Hematopoietic multipotent progenitor cell treated with erythropoietin and hydrocortisone succinate and interleukin-3 and kit ligand, for 6 days (in vitro differentiated cells): Measurements from ENCODE around the gene NEUROD6.

ENCODE experiments used
- DNase-seq: peaks from one replicate; pipeline ENCODE4 v3.0.0-alpha.2; 2015

The NEUROD6 gene

DNA sequence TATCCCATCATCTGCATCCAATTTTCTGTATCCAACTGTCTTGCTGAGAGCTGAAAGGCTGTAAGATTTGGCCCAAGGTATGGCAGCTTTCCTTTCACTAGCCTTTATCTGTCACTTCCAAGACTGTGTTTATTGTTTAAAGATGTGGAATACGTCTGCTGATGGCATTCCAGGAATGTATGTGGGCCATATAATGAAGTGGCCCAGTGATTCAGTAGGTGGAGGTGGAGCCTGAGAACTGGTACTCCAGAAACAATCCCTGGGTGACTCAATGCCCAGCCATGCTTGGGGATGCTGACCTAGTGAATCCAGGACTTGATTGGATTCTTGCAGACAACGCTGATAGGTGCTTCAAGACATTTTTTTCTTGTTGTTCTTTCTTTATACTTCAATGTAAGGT, 13.5 kb downstream of the NEUROD6 start:
- no peak for DNase-seq

DNA sequence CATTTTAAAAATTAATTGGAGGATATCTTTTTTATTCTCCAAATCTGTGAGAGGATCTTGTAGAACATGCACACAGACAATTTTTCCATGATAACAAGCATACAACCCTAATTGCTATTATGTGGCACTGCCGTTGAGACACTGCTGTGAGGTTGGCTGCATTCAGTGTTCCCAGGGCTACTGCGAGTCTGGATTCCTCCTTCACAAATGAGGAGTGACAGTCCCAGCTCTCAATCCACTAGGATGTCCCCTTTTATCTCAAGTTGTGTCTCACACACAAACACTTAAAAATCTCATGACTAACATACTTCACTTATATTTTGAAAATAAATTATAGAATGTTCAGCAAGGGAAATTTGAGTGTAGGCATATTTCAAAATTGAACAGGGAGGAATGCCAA, 14.1 kb downstream of the NEUROD6 start:
- no peak for DNase-seq

DNA sequence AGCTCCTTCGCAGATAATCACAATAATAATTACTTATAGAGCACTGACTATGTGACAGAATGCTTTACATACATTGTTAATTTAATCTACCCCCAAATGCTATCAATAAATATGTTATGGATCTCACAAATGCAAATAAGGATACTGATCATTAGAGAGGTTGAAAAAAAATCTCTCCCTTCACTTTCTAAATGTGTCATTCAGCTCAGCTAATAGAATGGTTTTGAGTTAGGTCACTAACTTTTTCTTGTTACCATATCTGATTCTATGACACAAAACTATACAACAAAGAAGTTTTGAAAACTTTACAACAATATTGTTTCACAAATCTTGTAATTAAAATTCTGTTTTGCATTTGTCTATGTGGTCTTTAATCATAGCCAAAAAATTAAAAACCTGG, 17.4 kb downstream of the NEUROD6 start:
- DNase-seq: no peak

DNA sequence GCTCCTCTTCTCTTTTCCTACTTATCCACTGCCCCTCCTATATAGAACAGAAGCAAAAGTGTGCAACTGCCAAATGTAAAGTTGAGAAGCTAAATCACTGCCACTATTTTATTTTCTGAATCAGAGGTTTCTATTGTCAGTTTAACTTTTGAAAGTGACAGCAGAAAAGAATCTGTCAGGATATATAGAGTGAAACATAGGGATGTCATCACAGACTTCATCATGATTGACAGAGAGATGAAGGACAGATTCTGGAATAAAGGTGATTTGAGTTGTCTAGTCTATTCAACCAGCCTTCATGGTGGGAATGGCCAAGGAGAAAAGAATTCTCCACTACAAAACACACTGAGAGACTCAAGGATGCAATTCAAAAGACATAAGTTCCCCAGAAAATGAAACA, 19.9 kb downstream of the NEUROD6 start:
- no peak for DNase-seq

DNA sequence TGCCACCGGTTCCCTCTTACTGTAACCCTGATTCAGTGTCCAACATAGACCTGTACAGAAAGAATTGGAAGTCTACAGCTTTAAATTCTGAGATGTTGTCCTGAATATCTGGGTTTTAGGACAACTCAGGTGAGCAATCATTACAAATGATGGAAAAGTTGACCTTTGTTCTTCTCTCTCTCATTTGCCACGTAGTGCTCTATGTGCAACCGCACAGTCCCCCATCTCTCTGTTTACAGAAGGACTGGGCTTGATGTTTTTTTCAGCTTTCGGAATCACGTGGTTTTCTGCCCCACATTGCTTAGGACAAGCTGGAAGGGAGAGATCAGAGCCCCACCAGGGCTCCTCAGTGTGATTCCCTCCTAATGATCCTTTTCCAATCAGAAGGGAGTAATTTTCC, 22.2 kb downstream of the NEUROD6 start:
- DNase-seq: no peak

DNA sequence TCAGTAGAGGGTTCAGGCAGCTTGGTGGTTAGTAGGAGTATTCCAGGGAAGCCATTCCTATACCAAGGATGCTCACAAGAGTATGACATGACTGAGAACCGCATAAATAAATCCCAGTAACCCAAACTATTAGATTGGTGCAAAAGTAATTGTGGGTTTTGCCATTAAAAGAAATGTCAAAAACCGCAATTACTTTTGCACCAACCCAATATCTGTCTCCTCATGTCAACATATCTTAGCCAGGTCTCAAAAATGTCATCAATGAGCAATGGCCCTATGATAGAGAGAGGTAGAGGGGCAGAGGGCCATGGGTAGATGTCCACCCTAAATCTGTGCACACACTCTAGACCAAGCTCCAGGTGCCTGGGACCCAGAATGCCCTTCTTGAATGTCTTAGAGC, 23.6 kb downstream of the NEUROD6 start:
- no peak for DNase-seq

DNA sequence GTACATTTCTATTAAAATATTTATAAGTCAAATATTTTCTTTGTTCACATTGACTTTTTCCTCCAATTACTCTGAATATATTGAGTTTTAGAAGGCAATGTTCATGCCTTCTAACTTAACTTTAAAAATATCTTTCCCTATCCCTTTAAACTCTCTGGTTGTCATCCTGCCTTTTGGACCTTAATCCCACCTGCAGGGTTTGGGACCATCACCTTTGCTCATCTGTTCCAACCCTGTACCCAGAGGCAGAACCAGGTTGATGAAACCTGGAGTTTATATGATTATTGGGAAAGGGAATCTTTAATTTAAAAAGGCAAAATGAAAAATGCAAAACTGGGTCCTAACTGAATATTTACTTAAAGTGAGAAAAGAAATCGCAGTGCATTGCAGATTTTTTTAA, 24.8 kb downstream of the NEUROD6 start:
- no peak for DNase-seq

DNA sequence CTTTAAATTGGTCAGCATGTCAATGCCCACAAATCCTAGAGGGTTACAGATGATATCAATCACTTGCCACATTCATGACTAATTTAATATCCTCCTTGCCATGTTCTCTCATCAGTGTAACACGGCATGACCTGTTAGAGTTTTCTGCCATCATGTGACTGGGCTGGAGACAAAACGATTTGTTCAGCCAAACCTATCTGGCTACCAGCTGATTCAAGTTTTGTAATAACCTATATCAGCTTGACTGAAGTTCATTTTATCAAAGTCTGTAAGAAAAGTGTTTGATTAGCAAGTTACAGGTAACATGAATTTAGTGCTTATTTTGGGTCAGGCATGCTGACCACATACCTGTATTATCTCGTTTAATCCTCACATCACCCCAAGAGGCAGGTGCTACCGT, 25.7 kb downstream of the NEUROD6 start:
- no peak for DNase-seq

DNA sequence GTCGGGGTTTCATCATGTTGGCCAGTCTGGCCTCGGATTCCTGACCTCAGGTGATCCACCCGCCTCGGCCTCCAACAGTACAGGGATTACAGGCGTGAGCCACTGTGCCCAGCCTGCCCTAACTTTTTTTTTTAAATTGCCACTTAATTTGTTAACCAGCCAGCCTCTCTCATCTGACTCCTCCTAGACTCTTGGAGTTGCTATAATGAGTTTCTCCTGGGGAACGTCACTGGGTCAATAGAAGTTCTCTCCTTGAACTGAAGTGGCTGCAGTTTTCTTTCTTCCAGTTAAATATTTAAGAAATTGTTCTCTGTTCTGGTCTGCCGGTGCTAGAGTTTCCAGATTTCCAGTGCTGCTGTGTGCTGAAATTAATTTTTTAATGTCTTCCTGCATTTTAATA, 27.6 kb downstream of the NEUROD6 start:
- no peak for DNase-seq

DNA sequence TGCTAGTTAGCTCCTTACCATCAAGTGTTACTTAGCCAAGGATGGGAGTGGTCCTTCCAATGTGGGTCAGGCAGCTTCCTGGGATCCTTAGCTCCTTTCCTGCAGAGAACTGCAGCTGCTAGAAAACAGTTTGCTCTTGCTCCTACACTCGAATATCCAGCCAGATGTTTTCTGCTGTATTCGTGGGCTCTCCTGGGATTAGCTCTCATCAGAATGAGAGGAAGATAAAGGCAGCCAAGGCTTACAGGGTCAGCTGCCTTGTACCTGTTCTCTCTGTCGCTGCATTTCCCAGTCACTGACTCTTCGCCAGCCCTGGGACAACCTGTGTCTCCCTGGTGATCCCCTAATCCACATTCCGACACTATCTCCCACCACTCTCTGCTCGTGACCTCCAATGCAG, 29.0 kb downstream of the NEUROD6 start:
- DNase-seq: no peak

DNA sequence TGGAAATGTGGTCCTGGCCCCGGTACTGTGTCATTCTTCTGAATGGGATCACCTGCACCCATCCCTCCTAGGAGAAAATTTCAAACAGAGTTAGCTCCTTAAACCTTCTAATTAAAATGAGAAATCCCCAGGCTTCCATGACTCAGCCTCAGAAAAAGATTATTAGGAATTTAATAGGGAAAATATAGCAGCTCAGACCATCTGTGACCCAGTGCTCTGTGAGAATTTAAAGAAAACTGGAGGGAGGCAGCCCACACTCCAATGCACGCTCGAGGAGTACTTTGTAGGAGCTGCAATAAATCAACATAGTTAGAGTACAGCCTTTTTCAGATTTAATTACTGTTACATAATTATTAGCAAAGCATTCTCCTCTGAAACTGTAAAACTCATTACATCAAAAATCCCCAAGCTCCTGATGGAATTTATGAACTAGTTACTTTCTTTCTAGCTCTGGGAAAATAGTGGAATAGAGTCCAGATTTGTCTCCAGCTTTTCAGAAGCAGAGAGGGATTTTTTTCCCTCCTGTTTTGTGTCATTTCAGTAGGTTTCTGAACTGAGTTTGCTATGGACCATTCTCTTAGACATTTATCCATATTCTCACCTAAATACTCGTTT, 30.1 kb downstream of the NEUROD6 start:
- DNase-seq: no peak

DNA sequence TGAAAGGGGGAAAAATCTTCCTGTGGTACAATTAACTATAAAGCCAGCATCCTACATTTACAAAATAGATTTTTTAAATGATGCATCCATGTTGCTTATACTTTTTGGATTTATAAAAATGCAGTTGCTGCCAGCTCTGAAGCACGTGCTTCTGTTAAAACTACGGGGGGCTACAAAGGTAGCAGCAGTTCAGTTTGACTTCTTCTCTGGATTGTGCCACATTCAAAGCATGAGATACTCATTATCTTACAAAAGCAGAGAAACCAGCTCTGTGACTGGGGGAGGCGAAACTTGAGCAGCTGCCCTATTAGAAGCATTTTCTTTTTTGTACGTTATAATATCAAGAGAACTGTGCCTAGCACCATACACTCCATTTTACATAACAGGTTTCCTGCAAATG, 31.1 kb downstream of the NEUROD6 start:
- DNase-seq: no peak

DNA sequence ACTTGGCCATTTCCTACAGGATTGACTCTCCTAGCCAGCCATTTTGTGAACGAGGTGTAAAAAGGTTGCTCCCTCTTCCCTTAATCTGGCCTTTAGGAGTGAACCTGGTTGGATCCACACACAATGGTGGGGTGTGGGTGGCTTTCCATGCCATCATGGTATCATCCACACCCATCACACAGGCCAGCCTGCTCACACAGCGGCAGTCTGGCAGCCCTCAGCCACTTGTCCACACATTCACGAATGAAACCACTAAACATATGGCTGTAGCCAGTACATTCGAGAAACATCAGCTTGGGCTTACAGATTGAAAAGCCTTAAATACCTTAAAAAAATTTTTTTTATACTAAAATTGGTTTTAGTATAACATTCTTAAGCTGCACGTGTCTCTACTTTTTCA, 31.9 kb downstream of the NEUROD6 start:
- no peak for DNase-seq

DNA sequence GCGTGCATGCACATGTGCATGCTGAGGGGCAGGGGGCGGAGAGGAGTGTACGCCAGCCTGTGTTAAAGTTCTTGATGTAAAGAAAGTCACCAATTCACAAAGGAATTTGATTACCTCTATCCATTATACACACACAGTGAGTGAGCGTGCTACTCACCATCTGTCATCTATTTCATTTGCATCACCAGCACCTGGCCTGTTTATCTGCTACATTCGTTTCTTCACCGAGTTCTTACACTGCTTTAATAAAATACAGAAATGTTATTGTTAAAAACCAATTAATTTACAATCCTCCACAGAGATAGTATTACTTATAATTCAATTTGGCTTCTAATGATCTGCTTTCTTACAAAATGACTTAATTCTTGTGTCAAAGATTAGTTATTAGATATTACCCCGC, 32.6 kb downstream of the NEUROD6 start:
- no peak for DNase-seq

DNA sequence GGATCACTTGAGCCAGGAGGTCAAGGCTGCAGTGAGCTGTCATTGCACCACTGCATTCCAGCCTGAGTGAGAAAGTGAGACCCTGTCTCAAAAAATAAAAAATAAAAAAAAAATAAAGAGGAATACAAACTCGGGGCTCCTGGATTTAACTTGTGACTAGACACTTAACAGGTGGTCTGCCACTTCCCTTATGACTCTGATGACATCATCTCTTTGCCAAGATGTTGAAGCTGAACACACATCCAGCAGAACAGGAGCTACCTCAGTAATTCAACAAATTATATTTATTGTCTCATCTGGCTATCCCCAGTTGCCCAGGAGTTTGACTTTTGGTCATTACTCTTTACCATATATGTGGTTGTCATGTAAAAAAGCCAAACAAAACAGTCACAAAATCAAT, 35.3 kb downstream of the NEUROD6 start:
- DNase-seq: no peak

DNA sequence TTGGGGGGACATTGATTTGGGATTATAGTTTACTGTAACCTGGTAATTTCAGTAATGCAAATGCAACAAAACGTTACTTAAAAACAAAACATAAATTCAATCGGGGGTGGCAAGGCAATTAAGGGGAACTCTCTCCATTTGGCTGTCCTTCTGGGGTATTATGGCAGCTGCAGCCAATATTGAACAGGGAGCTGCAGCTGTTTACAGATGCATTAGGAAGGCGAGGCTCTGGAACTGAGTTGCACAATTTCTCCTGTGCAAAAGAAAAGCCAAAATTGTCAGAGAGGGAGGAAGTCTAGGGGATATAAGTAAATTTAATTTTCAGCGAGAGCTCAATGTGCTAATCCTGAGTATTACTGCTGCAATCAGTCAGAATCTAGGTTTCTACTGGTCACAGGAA, 36.1 kb downstream of the NEUROD6 start:
- no peak for DNase-seq

DNA sequence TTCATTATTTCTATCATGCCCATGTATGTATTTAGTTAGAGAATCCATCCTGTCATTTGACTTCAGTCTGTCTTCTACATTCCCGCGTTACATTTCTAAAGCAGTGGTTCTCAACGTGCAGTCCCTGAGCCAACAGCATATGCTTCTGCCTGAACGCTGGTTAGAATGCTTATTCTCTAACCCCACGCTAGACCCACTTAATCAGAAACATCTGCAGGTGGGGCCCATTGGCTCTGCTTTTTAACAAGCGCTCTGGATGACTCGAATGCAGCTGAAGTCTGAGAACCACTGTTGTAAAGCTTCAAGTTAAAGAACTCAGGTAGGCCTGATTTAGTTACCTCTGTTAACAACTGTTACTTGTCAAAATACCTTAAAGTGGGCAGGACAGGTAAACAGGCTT, 38.2 kb downstream of the NEUROD6 start:
- no peak for DNase-seq

DNA sequence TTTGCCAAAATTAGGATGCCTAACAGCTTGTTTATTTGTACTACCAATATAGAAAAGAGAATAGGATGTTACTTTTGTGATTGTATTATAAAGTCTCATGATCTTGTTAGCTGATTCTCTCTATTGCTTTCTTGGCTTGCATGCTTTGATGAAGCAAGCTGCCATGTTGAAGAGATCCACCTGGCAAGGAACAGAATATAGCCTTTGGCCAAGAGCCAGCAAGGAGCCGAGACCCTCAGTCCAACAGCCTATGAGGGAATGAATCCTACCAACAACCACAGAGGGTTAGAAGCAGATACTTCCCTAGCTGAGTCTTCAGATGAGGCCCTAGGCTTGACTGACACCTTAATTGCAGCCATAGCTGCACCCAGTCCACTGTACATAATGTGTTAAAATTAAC, 41.2 kb downstream of the NEUROD6 start:
- DNase-seq: no peak

DNA sequence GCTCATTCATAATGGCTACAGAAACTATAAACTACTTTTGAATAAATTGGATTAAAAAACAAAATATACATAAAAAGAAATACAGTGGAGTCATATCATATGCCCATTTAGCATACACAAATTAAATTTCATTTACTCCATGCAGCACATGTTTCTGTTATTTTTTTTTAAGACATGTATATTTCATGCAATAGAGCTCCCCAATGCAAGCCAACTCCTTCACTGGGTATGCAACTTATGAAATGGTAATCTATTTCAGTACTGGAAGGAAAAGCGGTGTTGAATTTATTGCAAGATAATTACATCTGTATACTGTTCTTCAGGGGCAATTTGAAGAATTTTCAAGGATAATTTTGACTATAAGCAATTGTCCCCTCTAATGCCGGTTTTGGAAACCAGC, 49.9 kb downstream of the NEUROD6 start:
- DNase-seq: no peak
